HEK293T (cell line): ENCODE results near the gene EVPLL.
"Not testable (repeated sequence)": the region's sequence is repeated elsewhere in the genome, so short reads cannot be mapped to it uniquely, and the experiment has no call there.

Experiments used
- BHLHE40 ChIP-seq: fragments of 450-650 bp; IDR thresholded peaks from 2 replicates; pipeline ENCODE4 v1.6.1; 2016; ENCODE audit warnings: mild to moderate bottlenecking, moderate library complexity, borderline replicate concordance
- CTBP1 ChIP-seq: fragments of 450-650 bp; IDR thresholded peaks from 2 replicates; pipeline ENCODE4 v1.6.1; 2016; ENCODE audit warnings: borderline replicate concordance
- ELF4 ChIP-seq: fragments of 450-650 bp; IDR thresholded peaks from 2 replicates; pipeline ENCODE4 v1.6.1; 2017; ENCODE audit warnings: antibody characterized with exemption
- FOXK2 ChIP-seq: fragments of 450-650 bp; IDR thresholded peaks from 2 replicates; pipeline ENCODE4 v1.6.1; 2016; ENCODE audit warnings: mild to moderate bottlenecking
- FOXM1 ChIP-seq: fragments of 450-650 bp; IDR thresholded peaks from 2 replicates; pipeline ENCODE4 v1.6.1; 2017; ENCODE audit warnings: mild to moderate bottlenecking, borderline replicate concordance
- NFRKB ChIP-seq: fragments of 450-650 bp; IDR thresholded peaks from 2 replicates; pipeline ENCODE4 v1.6.1; 2016; ENCODE audit warnings: mild to moderate bottlenecking, moderate library complexity
- PKNOX1 ChIP-seq: fragments of 450-650 bp; IDR thresholded peaks from 2 replicates; pipeline ENCODE4 v1.6.1; 2016
- SP1 ChIP-seq: fragments of 450-650 bp; IDR thresholded peaks from 2 replicates; pipeline ENCODE4 v1.6.1; 2017
- SUZ12 ChIP-seq: fragments of 450-650 bp; IDR thresholded peaks from 2 replicates; pipeline ENCODE4 v1.6.1; 2016; ENCODE audit warnings: mild to moderate bottlenecking
- TARDBP ChIP-seq: fragments of 450-650 bp; IDR thresholded peaks from 2 replicates; pipeline ENCODE4 v1.6.1; 2016
- ZNF384 ChIP-seq: fragments of 450-650 bp; IDR thresholded peaks from 2 replicates; pipeline ENCODE4 v1.6.1; 2016

GRCh38 chr17:18383079-18383481 lies 5.5 kb downstream of the EVPLL start:
- TF ChIP-seq NFRKB, FOXK2, ZNF384, PKNOX1, TARDBP, ELF4, SP1, BHLHE40, FOXM1, CTBP1, SUZ12: not testable (repeated sequence)
